Activated naive CD8-positive, alpha-beta T cell (primary cell): ENCODE data around the gene SPAG6.

Source experiments
- H3K27ac Mint-ChIP-seq: one replicate; pipeline ENCODE4 v1.8.0; 2021; ENCODE audit warnings: mixed read lengths
- H3K27me3 Mint-ChIP-seq: one replicate; pipeline ENCODE4 v1.8.0; 2021; ENCODE audit warnings: mixed read lengths
- H3K36me3 Mint-ChIP-seq: one replicate; pipeline ENCODE4 v1.8.0; 2021; ENCODE audit warnings: mixed read lengths
- H3K4me1 Mint-ChIP-seq: one replicate; pipeline ENCODE4 v1.8.0; 2021; ENCODE audit warnings: low read depth, mixed read lengths
- H3K4me3 Mint-ChIP-seq: one replicate; pipeline ENCODE4 v1.8.0; 2021; ENCODE audit warnings: mild to moderate bottlenecking, mixed read lengths
- H3K9me3 Mint-ChIP-seq: one replicate; pipeline ENCODE4 v1.8.0; 2021; ENCODE audit warnings: low read depth, mixed read lengths

SPAG6 gene

GRCh38 chr10:22458272-22459038 lies 113.2 kb downstream of the SPAG6 start:
- Mint-ChIP-seq H3K4me3 (no peak overlapping the region), H3K36me3 (no peaks in the 10 kb centered on the region), H3K27ac (no peak overlapping the region), H3K27me3 (no peaks in the 10 kb centered on the region), H3K9me3 (no peaks in the 10 kb centered on the region), H3K4me1 (peaks cover 3% of the 10 kb centered on the region)

- Mint-ChIP-seq H3K27me3 (no peaks in the 10 kb centered on the region), H3K36me3 (no peaks in the 10 kb centered on the region), H3K27ac (no peak overlapping the region), H3K4me3 (no peak overlapping the region), H3K9me3 (no peaks in the 10 kb centered on the region), H3K4me1 (peaks cover 3% of the 10 kb centered on the region)
These were observed 114.2 kb downstream of the SPAG6 start for GRCh38 chr10:22459496-22459895.

GRCh38 chr10:22460101-22460500 lies 114.8 kb downstream of the SPAG6 start:
- Mint-ChIP-seq H3K4me3 (no peak overlapping the region), H3K9me3 (no peaks in the 10 kb centered on the region), H3K4me1 (no peaks in the 10 kb centered on the region), H3K36me3 (no peaks in the 10 kb centered on the region), H3K27me3 (no peaks in the 10 kb centered on the region), H3K27ac (no peak overlapping the region)

- Mint-ChIP-seq H3K4me1 (no peaks in the 10 kb centered on the region), H3K4me3 (no peak overlapping the region), H3K9me3 (no peaks in the 10 kb centered on the region), H3K27me3 (no peaks in the 10 kb centered on the region), H3K27ac (no peak overlapping the region), H3K36me3 (no peaks in the 10 kb centered on the region)
These were observed 115.5 kb downstream of the SPAG6 start for GRCh38 chr10:22460531-22461403.

GRCh38 chr10:22461891-22462290 lies 116.6 kb downstream of the SPAG6 start:
- Mint-ChIP-seq H3K4me3 (no peak overlapping the region), H3K27ac (no peak overlapping the region), H3K9me3 (no peaks in the 10 kb centered on the region), H3K4me1 (no peaks in the 10 kb centered on the region), H3K27me3 (no peaks in the 10 kb centered on the region), H3K36me3 (no peaks in the 10 kb centered on the region)

GRCh38 chr10:22463255-22463654 lies 118.0 kb downstream of the SPAG6 start:
- Mint-ChIP-seq H3K4me1 (no peaks in the 10 kb centered on the region), H3K4me3 (no peak overlapping the region), H3K9me3 (no peaks in the 10 kb centered on the region), H3K36me3 (no peaks in the 10 kb centered on the region), H3K27me3 (no peaks in the 10 kb centered on the region), H3K27ac (no peak overlapping the region)

GRCh38 chr10:22464966-22465629 lies 119.8 kb downstream of the SPAG6 start:
- no peak overlapping the region for H3K4me3 Mint-ChIP-seq

GRCh38 chr10:22466763-22467334 lies 121.6 kb downstream of the SPAG6 start:
- H3K9me3 Mint-ChIP-seq: no peaks in the 10 kb centered on the region
- H3K27ac Mint-ChIP-seq: no peak overlapping the region
- H3K4me1 Mint-ChIP-seq: no peaks in the 10 kb centered on the region
- peaks cover 6% of the 10 kb centered on the region for H3K27me3 Mint-ChIP-seq
- no peaks in the 10 kb centered on the region for H3K36me3 Mint-ChIP-seq
- H3K4me3 Mint-ChIP-seq: no peak overlapping the region

More at GRCh38 chr10:22464966-22465629, 119.8 kb downstream of the SPAG6 start:
- Mint-ChIP-seq H3K27me3 (no peaks in the 10 kb centered on the region), H3K27ac (no peak overlapping the region), H3K4me1 (no peaks in the 10 kb centered on the region), H3K36me3 (no peaks in the 10 kb centered on the region), H3K9me3 (no peaks in the 10 kb centered on the region)
